Skeletal muscle cell (primary cell): ENCODE measurements around the gene RGS6.
"Not testable (repeated sequence)": the region's sequence is repeated elsewhere in the genome, so short reads cannot be mapped to it uniquely, and the experiment has no call there.

Experiments used
- DNase-seq: peaks from one replicate; pipeline ENCODE4 v3.0.0-alpha.2; 2010; ENCODE audit warnings: low read depth
- H3K4me3 ChIP-seq: 2 replicates; pipeline ENCODE4 v1.5.1; 2011; ENCODE audit warnings: low read depth, mild to moderate bottlenecking, control low read depth, low read length, moderate library complexity

The RGS6 gene

GRCh38 chr14:71932229-71932981 is at the start of gene RGS6:
Gene RGS6 (plus strand): TSS chr14:71932429.
- DNase-seq = no peak
- H3K4me3 ChIP-seq = no peak within 1 kb of the TSS

DNA sequence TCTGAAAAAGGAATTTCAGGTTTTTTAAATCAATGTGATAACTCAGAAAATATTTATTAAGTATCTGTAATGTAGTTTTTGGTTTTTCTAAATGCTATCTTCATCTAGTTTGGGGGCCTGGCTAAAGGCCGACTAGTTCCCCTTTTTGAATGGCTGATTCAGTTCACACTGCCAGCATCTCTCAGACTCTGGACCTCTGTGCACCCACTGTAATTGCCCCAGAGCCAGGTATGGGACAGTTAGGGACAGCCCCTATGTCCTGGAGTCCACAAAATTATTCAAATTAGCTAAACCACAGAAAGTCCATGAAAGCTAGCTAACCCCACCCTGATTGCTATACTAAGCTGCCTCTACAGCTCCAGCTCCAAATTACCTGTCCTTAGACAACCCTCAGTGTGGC is 49.1 kb upstream of the RGS6 start:
- no peak for DNase-seq
- no peak overlapping the region for H3K4me3 ChIP-seq

DNA sequence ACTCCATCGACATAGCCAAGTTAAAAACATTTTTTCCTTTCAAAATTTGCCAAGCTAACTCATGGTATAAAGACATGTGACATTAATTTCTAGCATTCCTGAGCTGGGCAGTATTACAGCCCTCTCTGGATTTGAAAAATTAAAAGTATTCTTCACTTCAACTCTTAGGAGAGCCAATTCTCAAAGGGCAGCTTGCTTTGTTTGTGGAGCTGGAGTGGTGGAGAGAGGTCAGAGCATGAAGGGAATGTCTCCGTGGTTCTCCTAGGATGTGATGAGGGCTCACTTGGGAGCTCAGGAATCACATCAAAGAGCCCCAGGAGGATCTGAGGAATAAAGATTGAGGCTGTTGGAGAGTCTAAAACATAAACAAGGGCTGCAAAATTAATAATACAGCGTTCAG is 46.9 kb upstream of the RGS6 start:
- no peak for DNase-seq
- H3K4me3 ChIP-seq = no peak overlapping the region

GRCh38 chr14:71887802-71888201 is 44.4 kb upstream of the RGS6 start:
- not testable (repeated sequence) for H3K4me3 ChIP-seq, DNase-seq

- H3K4me3 ChIP-seq = no peak overlapping the region
- DNase-seq = no peak
Observed at GRCh38 chr14:71890541-71890940, 41.7 kb upstream of the RGS6 start.

DNA sequence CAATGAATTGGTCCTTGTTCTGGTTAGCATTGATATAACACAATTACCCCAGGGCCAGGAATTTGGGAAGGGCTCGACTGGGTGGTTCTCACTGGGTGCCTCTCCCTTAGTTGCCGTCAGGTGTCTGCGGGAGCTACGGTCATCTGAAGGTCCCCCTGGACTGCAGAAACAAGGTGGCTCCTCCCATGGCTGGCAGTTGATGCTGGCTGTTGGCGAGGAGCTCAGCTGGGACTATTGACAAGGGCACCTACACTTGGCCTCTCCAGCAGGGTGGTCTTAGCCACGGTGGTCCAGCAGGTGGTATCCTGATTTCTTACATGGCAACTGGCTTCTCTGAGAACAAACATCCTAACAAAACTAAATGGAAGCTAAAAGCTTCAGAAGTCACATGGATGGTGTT is 41.0 kb upstream of the RGS6 start:
- DNase-seq = no peak
- H3K4me3 ChIP-seq = no peak overlapping the region

- no peak overlapping the region for H3K4me3 ChIP-seq
- no peak for DNase-seq
Observed at GRCh38 chr14:71891970-71892369, 40.3 kb upstream of the RGS6 start.

DNA sequence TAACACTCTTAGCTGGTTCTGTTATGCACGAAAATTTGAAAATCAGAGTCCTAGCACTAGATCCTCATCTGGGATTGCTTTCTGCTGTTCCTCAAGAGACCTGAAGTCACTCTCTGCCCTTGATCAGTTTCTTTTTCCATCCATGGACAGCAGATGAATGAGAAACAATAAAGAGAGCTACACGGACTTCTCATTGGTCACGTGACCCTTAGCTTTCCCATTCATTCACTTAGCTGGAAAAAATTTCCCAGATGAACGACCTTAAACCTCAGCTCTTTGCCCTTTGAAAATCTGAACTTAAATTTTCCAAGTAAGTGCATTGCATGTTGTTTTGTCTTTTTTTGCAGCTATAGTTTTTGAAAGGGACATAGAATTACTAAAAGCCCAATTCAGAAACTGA is 27.2 kb upstream of the RGS6 start:
- no peak overlapping the region for H3K4me3 ChIP-seq
- DNase-seq = no peak

- H3K4me3 ChIP-seq = no peak overlapping the region
- DNase-seq = no peak
Observed at GRCh38 chr14:71905860-71906259, 26.4 kb upstream of the RGS6 start.

DNA sequence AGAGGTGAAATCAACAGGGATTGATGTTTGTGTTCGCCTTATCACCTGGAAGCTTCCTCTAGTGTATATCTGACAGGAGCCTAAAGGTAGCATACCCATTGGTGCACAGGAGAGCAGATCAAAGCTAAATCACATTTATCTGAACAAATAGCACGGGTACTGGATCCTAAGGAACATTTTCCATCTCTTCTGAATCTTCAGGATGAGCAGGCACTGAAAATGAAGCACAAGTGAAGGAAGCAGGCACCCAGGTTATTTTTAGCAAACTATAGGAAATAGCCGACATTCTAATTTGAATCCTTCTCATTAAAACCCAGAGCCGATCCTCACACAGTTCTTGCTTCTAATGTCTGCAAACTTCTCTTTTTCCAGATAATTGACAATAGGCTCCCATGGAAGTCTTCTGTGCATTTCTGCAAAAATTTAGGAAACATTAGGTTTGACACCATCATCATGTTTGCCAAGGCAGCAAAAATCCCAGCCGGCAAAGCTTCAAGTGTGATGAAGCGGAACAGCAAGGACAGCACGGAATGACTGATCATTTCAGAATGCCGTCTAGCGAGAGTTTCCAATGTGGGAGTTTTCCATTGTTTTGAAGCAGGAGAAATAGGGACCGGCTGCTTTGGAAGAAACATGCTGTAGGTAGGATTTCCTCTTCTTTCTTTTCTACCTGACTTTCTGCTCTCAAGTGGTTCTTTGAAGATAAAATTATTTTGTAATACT is 24.3 kb upstream of the RGS6 start:
- H3K4me3 ChIP-seq = no peak overlapping the region
- DNase-seq = no peak

DNA sequence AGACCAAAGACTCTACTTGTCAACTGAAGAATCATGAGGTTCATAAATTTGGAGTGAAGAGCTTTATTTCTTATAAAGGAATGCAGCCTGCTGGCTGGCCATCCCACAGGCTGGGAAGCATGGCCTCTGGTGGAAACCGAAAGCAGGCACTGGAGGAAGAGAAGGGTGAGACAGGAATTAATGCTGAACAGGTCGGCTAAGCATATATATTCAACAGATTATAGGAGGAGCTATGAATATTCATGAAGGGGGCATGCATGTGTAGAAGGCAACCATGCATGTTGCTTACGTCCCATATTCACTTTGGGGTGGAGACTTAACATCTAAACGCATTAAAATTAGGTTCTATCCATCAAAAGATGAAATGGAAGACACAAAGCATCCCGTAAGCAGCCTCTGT is 20.6 kb upstream of the RGS6 start:
- no peak overlapping the region for H3K4me3 ChIP-seq
- no peak for DNase-seq

DNA sequence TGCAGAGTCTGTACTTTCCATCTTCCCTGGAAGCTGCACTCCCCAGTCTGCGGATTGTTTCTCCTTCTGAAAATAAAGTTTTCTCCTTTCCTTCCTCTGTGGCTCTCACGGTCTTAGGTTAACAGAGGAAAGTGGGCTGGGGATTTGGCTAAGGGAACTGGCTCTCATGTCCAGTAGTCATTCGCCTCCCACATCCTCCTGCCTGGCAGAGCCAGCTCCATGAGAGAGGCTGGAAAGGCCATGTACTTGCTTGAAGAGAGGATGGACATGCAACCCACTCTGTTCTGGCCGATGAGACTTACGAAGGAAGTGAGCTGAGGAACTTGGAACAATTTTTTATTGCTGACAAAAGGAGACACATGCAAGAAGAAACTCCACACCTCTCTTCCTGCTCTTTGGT is 18.9 kb upstream of the RGS6 start:
- no peak for DNase-seq

DNA sequence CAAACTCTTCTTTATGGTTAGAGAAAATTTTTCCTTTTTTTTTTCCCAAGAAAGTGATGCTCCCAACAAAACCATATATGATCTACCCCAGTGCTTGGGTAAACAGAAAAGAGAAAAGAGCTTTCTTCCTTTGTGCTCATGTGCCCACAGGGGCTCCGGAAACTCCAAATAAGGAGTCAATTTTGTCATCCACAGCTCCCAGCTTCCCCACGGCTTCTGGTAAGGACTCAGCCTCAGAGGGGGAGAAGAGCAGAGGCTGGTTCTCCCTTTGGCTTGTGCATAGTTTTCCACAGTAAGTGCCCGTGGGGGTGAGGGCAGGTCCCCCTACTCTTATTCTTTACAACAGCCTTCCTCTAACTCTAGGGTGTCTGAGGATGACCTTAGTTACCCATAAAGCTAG is 13.3 kb upstream of the RGS6 start:
- H3K4me3 ChIP-seq = no peak overlapping the region
- DNase-seq = no peak

More for the DNA sequence above, 18.9 kb upstream of the RGS6 start:
- no peak overlapping the region for H3K4me3 ChIP-seq

GRCh38 chr14:71923513-71923912 is 8.7 kb upstream of the RGS6 start:
- no peak overlapping the region for H3K4me3 ChIP-seq
- DNase-seq = no peak

DNA sequence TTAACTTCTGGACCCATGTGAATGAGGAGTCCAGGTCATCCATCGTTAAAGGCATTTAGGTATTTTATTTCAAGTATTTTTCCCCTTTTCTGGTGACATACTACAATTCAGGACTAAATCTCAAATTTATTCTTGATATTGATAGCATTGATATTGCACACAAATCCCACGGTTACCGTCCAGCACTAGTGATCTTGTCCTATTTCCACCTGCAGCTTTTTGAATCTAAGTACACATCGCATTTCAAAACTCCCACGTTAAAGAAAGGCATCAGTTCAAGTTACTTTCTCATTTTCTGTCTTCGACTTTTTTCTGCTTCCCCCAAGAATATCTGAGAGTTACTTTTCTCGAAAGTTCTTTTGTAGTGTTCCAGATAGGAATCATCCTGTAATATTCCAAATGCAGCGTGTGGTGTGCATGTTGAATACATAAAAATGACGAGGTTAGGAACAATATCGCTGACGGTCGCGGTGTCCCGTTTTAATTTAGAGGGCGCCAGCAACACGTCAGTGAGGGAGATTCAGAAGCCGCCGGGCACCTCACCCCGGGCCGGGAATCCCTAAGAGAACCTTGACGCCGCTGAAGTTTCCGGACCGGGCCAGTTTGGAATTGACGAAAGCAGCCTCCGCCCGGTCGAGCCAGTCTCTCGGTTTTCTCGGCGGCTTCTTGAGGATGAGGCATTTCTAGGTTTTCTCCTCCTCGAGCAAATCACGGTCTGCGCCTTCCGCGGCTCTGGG is 569 bp upstream of the RGS6 start:
- no peak for DNase-seq
- H3K4me3 ChIP-seq = no peak overlapping the region

- H3K4me3 ChIP-seq = no peak overlapping the region
Observed at GRCh38 chr14:71933001-71933587, 865 bp downstream of the RGS6 start.

GRCh38 chr14:71938273-71938672 is 6.0 kb downstream of the RGS6 start:
- not testable (repeated sequence) for DNase-seq, H3K4me3 ChIP-seq

More at GRCh38 chr14:71933001-71933587, 865 bp downstream of the RGS6 start:
- DNase-seq = no peak

GRCh38 chr14:71939344-71939743 is 7.1 kb downstream of the RGS6 start:
- not testable (repeated sequence) for DNase-seq, H3K4me3 ChIP-seq

- H3K4me3 ChIP-seq, DNase-seq: not testable (repeated sequence)
Observed at GRCh38 chr14:71940500-71940899, 8.3 kb downstream of the RGS6 start.

GRCh38 chr14:71941616-71942015 is 9.4 kb downstream of the RGS6 start:
- H3K4me3 ChIP-seq, DNase-seq: not testable (repeated sequence)
